Panc1 (cell line): Measurements from ENCODE around the gene SMIM21. TPM values are rescaled to one million over a fixed set of nuclear protein-coding genes. Genes with fewer than 3 reads are reported as not detected.

ENCODE experiments used
- ATAC-seq: fragments of 200-7000 bp; cut with Tn5 transposase; 2 replicates; pipeline ENCODE4 v1.9.1; 2020; ENCODE audit warnings: mild to moderate bottlenecking, moderate library complexity
- Bru-seq: library from RNA; stranded (reverse); fragments of 400-500 nt; gene quantifications from one replicate; lab custom pipeline; 2021; lab: Mats Ljungman, UMichigan
- BruChase-seq, 2 experiments: library from RNA; stranded (reverse); fragments of 400-500 nt; gene quantifications; one replicate each; lab custom pipeline; 2021; lab: Mats Ljungman, UMichigan
- BruUV-seq: library from RNA; stranded (reverse); fragments of 400-500 nt; replicated peaks from 2 replicates; lab custom pipeline; 2021; lab: Mats Ljungman, UMichigan
- CTCF ChIA-PET: fragments of 300-600 bp; sonication (Branson Sonifier 250); formaldehyde crosslinking; loops from one replicate; lab custom pipeline; 2022; ENCODE audit warnings: antibody characterized with exemption; lab: Charles Lee
- POLR2A ChIA-PET: fragments of 300-600 bp; sonication (Branson Sonifier 250); formaldehyde crosslinking; loops from one replicate; lab custom pipeline; 2022; ENCODE audit warnings: antibody characterized with exemption; lab: Charles Lee
- DNase-seq: peaks from one replicate; pipeline ENCODE4 v3.0.0-alpha.2; 2010; ENCODE audit warnings: low read depth, low spot score
- H3K27ac ChIP-seq: 2 replicates; pipeline ENCODE4 v1.5.1; 2011; ENCODE audit warnings: mild to moderate bottlenecking, low read length, inconsistent platforms
- H3K27me3 ChIP-seq: fragments of 200-500 bp; sonication (Bioruptor generic); 2 replicates; pipeline ENCODE4 v1.6.0; 2014; ENCODE audit warnings: low read length, inconsistent platforms; ENCODE audit not compliant: control insufficient read depth, insufficient read depth
- H3K36me3 ChIP-seq: fragments of 200-500 bp; sonication (Bioruptor generic); 2 replicates; pipeline ENCODE4 v1.5.1; 2014; ENCODE audit warnings: inconsistent platforms, mild to moderate bottlenecking, low read length, moderate library complexity; ENCODE audit not compliant: control insufficient read depth, insufficient read depth
- H3K4me1 ChIP-seq: 2 replicates; pipeline ENCODE4 v1.5.1; 2011; ENCODE audit warnings: inconsistent platforms, mild to moderate bottlenecking, low read length, moderate library complexity; ENCODE audit not compliant: control insufficient read depth, insufficient read depth
- H3K4me3 ChIP-seq, 2 experiments: 2 replicates each; pipeline ENCODE4 v1.5.1; 2011 to 2012; ENCODE audit warnings: low read depth in 2 of 2, low read length in 2 of 2, mild to moderate bottlenecking in 2 of 2, inconsistent platforms in 1 of 2, moderate library complexity in 1 of 2
- H3K9me3 ChIP-seq: fragments of 200-500 bp; sonication (Bioruptor generic); 2 replicates; pipeline ENCODE4 v1.5.1; 2014; ENCODE audit warnings: low read depth, mild to moderate bottlenecking, inconsistent platforms, low read length, moderate library complexity; ENCODE audit not compliant: control insufficient read depth, insufficient read depth
- POLR2AphosphoS5 ChIP-seq: IDR thresholded peaks from 2 replicates; pipeline ENCODE4 v1.6.1; 2012; ENCODE audit warnings: mild to moderate bottlenecking, low read depth, low read length, moderate library complexity
- SIN3A ChIP-seq: IDR thresholded peaks from 2 replicates; pipeline ENCODE4 v1.6.1; 2012; ENCODE audit warnings: low read depth, mild to moderate bottlenecking, low read length, moderate library complexity, borderline replicate concordance; ENCODE audit not compliant: insufficient read depth
- TCF7L2 ChIP-seq: IDR thresholded peaks from 2 replicates; pipeline ENCODE4 v1.6.1; 2011; ENCODE audit warnings: mild to moderate bottlenecking, low read depth, low read length, inconsistent platforms
- in situ Hi-C: cut with HindIII; loops from 2 replicates; pipeline ENCODE4 v1.10.0; 2016; ENCODE audit warnings: low sequenced_read_pairs, low pct_unique_long_range_greater_than_20kb
- intact Hi-C: fragments of 100-400 bp; cut with micrococcal nuclease; formaldehyde crosslinking; loops from one replicate; pipeline ENCODE4 v1.10.0; 2022; ENCODE audit not compliant: unreplicated experiment
- long read RNA-seq: library from polyadenylated mRNA; unstranded; transcript quantifications from one replicate; pipeline ENCODE4 v2.0.0, GENCODE V29; 2021; ENCODE audit not compliant: unreplicated experiment
- polyA plus RNA-seq: library from polyadenylated mRNA; unstranded; fragments of >200 nt; gene quantifications from one replicate; pipeline ENCODE4 v1.2.1, GENCODE V29; 2012; ENCODE audit warnings: missing spikeins; ENCODE audit not compliant: insufficient read length
- total RNA-seq: library from RNA; stranded (reverse); gene quantifications from one replicate; pipeline ENCODE4 v1.2.1, GENCODE V29; 2021; ENCODE audit not compliant: unreplicated experiment
- TF ChIP-seq, protein P1 (sequence below), 2 experiments: IDR thresholded peaks; 2 replicates each; pipeline ENCODE4 v1.6.1; 2011 to 2012; ENCODE audit warnings: low read depth in 2 of 2, control low read depth in 1 of 2, low read length in 1 of 2, mild to moderate bottlenecking in 1 of 2, moderate library complexity in 1 of 2; ENCODE audit not compliant: insufficient read depth in 1 of 2
- TF ChIP-seq, protein P2 (sequence below): fragments of 450-650 bp; IDR thresholded peaks from 2 replicates; pipeline ENCODE4 v1.5.1; 2017; ENCODE audit warnings: mild to moderate bottlenecking

SMIM21 gene
- total RNA-seq = not detected
- polyA plus RNA-seq = not detected
- not detected for Bru-seq, nascent RNA
- not detected for BruChase-seq, experiment 1, labeled RNA remaining after a 2-hour chase
- not detected for BruChase-seq, experiment 2, labeled RNA remaining after a 6-hour chase
- long read RNA-seq = 0 reads

DNA sequence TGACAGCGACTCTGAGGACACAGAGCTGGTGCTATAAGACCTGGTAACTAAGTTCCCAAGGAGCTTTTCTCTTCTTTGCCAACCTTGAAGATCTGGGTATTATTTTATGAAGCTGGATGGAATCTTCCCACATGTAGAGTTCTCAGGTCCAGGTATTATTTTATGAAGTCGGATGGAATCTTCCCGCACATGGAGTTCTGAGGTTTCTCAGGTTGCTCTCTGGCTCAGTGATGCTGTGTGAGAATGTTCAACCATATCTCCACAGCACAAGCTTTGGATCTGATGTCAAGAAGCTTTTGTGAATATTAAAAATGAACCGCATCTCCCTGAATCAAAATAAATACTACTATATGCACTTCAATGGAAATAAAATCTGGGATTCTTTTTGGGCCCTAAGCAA is at the start of gene SMIM21:
Gene SMIM21, minus strand, starts transcription at position 101 of the 400 bp plus-strand sequence. CDS start 140 bp downstream, outside the sequence.
- Histone ChIP-seq H3K4me1 (no peaks in the 10 kb centered on the region), H3K4me3 (no peak within 1 kb of the TSS), H3K27ac (no peak within 1 kb of the TSS), H3K36me3 (no peaks in the 10 kb centered on the region), H3K9me3 (no peaks in the 10 kb centered on the region), H3K27me3 (no peaks in the 10 kb centered on the region; the same call in 1 of the 2 replicates)
- intact Hi-C loops = no loop called here
- TF ChIP-seq, protein P1, sequence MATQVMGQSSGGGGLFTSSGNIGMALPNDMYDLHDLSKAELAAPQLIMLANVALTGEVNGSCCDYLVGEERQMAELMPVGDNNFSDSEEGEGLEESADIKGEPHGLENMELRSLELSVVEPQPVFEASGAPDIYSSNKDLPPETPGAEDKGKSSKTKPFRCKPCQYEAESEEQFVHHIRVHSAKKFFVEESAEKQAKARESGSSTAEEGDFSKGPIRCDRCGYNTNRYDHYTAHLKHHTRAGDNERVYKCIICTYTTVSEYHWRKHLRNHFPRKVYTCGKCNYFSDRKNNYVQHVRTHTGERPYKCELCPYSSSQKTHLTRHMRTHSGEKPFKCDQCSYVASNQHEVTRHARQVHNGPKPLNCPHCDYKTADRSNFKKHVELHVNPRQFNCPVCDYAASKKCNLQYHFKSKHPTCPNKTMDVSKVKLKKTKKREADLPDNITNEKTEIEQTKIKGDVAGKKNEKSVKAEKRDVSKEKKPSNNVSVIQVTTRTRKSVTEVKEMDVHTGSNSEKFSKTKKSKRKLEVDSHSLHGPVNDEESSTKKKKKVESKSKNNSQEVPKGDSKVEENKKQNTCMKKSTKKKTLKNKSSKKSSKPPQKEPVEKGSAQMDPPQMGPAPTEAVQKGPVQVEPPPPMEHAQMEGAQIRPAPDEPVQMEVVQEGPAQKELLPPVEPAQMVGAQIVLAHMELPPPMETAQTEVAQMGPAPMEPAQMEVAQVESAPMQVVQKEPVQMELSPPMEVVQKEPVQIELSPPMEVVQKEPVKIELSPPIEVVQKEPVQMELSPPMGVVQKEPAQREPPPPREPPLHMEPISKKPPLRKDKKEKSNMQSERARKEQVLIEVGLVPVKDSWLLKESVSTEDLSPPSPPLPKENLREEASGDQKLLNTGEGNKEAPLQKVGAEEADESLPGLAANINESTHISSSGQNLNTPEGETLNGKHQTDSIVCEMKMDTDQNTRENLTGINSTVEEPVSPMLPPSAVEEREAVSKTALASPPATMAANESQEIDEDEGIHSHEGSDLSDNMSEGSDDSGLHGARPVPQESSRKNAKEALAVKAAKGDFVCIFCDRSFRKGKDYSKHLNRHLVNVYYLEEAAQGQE (IDR thresholded peaks at IDR 0.05; ENCODE audit: insufficient read depth in 1 of 2, low read depth in 2 of 2, low read length in 1 of 2) = no peak
- TF ChIP-seq POLR2AphosphoS5 = no peak
- no peak for TF ChIP-seq SIN3A
- TF ChIP-seq TCF7L2 = no peak
- TF ChIP-seq, protein P2, sequence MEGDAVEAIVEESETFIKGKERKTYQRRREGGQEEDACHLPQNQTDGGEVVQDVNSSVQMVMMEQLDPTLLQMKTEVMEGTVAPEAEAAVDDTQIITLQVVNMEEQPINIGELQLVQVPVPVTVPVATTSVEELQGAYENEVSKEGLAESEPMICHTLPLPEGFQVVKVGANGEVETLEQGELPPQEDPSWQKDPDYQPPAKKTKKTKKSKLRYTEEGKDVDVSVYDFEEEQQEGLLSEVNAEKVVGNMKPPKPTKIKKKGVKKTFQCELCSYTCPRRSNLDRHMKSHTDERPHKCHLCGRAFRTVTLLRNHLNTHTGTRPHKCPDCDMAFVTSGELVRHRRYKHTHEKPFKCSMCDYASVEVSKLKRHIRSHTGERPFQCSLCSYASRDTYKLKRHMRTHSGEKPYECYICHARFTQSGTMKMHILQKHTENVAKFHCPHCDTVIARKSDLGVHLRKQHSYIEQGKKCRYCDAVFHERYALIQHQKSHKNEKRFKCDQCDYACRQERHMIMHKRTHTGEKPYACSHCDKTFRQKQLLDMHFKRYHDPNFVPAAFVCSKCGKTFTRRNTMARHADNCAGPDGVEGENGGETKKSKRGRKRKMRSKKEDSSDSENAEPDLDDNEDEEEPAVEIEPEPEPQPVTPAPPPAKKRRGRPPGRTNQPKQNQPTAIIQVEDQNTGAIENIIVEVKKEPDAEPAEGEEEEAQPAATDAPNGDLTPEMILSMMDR = no peak
- no peak for ATAC-seq
- ChIA-PET CTCF (no interaction called here), POLR2A (interaction anchor here (0.6 kb wide), 1 partner anchor 64 kb away, joined by 3 read pairs; no protein-coding TSS in a partner anchor)
- DNase-seq = no peak
- BruUV-seq = no TSS peak
- in situ Hi-C loops = no loop called here

DNA sequence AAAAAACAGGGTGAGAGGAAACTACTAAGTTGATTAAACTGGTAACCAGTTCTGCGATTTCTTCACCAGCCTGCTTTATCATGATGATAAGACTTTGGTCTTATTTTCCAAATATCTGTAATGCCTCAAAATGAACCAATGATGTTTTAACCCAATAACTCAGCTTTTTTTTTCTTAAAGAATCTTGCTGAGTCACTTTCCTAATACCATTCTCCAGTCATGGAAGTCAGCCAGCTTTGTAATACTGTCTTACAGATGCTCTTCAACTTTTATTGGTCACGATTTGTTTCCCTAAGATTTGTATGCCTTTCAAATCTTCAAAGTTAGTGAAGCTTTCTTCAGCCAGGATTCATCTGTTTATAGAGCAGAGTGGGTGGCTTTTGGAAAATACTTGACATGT is 47.7 kb upstream of the SMIM21 start:
- ATAC-seq (no peak), DNase-seq (no peak)
- intact Hi-C loops = loop anchor here (5.0 kb wide), 1 partner anchor 823 kb away; no protein-coding TSS in a partner anchor
- H3K36me3 ChIP-seq = no peaks in the 10 kb centered on the region
- no peak overlapping the region for H3K27ac ChIP-seq
- POLR2A ChIA-PET = interaction anchor here (0.6 kb wide), 1 partner anchor 269 kb away, joined by 3 read pairs; no protein-coding TSS in a partner anchor
- no peak overlapping the region for H3K4me3 ChIP-seq
- in situ Hi-C loops = no loop called here
- BruUV-seq = no TSS peak
- H3K9me3 ChIP-seq = no peaks in the 10 kb centered on the region
- no peaks in the 10 kb centered on the region; the same call in 1 of the 2 replicates for H3K27me3 ChIP-seq
- no peak for TF ChIP-seq SIN3A
- TF ChIP-seq, protein P2 = no peak
- TF ChIP-seq, protein P1 (IDR thresholded peaks at IDR 0.05; ENCODE audit: insufficient read depth in 1 of 2, low read depth in 2 of 2, low read length in 1 of 2) = no peak
- H3K4me1 ChIP-seq = no peaks in the 10 kb centered on the region
- CTCF ChIA-PET = interaction anchor here (0.6 kb wide), 1 partner anchor 1182 kb away, joined by 3 read pairs; no protein-coding TSS in a partner anchor
